ENCODE data around the gene HOXB8.

HOXB8 gene

DNA sequence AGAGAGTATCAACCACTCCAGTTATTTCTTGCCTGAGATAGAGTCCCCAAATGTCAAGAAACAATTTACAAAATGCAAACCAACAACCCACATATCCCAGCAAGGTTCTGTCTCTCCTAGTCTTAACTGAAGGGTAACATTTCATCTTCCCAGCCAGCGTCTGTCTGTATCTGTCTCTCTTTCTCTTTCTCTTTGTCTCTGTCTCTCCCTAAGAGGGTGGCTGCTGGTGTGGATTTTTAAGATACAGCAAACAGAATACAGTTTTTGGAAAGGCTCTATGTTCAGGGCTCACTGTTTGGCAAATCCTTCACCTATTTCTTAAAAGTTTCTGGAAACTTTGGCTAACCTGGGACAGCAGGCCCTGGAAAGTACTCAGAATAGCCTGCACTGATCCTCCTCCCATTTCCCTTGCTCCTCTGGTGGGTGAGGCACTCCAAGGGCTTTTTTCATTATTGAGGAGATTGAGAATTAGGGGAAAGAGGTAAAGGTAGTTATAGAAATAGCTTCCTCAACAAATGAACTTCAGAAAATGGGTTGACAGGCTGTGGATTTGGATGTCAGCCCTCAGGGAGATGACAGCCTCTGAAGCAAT lies 43.2 kb downstream of the HOXB8 start:
- no peak for DNase-seq (ENCODE audit: insufficient read length)
- no peak for FAIRE-seq

DNA sequence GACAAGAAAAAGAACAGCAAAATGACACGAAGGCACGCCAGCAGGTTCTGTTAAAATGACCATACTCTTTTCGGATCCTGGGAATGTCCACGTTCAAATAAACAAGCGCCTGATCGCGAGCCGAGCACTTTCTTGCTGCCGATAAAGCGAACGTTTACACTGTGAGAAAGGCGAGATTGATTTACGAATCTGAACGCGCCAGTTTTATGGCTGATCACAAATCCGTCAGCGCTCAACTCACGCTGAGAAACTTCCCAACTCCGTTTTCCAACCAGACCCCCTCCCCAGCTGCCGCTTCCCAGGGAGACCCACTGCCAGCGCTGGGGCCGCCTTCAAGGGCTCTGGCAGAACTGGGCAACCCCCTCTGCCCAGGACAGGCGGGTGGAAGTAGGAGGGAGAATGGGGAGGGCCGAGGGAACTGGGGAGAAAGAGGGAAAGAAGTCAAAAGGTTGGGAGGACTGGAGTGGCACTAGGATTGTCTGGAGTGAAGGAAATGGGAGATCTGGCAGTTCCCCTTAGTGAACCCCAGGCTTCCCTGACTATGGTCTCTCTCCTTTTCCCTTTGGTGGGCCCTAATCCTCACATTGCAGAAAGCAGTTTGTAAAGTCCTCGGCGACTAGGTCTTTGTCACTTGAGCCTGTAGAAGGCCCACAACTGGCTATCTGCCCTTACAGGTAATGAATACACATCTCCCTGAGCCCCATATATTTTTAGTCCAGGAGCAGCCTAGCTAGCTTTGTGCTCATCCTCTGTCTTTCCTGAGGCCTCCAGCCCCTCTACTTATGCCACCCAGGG lies 43.9 kb downstream of the HOXB8 start:
- no peak for TF ChIP-seq POLR2AphosphoS5 (IDR thresholded peaks at IDR 0.05; ENCODE audit: low read depth, low read length)
- no peak for TF ChIP-seq POLR2A (IDR thresholded peaks at IDR 0.05; ENCODE audit: low read depth, low read length)
- TF ChIP-seq TAF1 (IDR thresholded peaks at IDR 0.05; ENCODE audit: borderline replicate concordance, low read depth, low read length): no peak
- DNase-seq (ENCODE audit: insufficient read length): no peak
- no peak for FAIRE-seq

More for the DNA sequence above, 43.2 kb downstream of the HOXB8 start:
- no peak for TF ChIP-seq TAF1 (IDR thresholded peaks at IDR 0.05; ENCODE audit: borderline replicate concordance, low read depth, low read length)
- no peak for TF ChIP-seq POLR2A (IDR thresholded peaks at IDR 0.05; ENCODE audit: low read depth, low read length)
- no peak for TF ChIP-seq POLR2AphosphoS5 (IDR thresholded peaks at IDR 0.05; ENCODE audit: low read depth, low read length)

DNA sequence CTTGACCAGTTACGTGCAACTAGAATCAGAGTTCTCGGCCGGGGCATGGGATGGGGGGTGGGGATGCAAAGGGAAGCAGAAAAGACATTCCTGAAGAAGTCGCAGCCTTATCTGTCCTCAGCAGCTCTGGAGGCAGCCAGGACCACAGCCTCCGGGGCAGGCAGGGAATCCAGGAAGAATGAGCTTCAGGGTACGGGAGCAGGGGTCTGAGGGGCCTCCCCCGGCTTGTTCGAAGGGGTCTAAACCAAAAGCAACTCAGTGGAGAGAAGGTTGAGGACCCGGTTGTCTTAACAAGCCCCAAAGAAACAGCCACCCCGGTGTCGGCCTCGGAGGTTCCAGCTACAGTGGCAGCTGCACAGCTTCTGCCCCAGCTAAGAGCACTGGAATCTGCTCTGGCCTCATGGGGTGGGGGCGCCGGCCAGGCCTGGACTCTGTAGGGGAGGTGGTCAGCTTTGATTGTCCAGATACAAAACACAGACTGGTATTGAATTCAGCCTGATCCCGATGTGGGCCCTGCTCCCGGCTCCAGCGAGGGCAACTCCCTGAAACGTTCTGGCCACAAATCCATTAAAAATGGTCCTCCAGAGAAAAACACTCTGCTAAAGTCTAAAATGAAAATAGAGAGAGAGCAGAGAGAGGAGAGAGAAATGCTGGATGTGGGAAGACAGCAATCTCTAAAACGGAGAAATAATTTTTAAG lies 44.6 kb downstream of the HOXB8 start:
- FAIRE-seq (no peak), DNase-seq (ENCODE audit: insufficient read length) (no peak)
- TF ChIP-seq POLR2AphosphoS5 (IDR thresholded peaks at IDR 0.05; ENCODE audit: low read depth, low read length) (no peak), POLR2A (IDR thresholded peaks at IDR 0.05; ENCODE audit: low read depth, low read length) (no peak), TAF1 (IDR thresholded peaks at IDR 0.05; ENCODE audit: borderline replicate concordance, low read depth, low read length) (no peak)

DNA sequence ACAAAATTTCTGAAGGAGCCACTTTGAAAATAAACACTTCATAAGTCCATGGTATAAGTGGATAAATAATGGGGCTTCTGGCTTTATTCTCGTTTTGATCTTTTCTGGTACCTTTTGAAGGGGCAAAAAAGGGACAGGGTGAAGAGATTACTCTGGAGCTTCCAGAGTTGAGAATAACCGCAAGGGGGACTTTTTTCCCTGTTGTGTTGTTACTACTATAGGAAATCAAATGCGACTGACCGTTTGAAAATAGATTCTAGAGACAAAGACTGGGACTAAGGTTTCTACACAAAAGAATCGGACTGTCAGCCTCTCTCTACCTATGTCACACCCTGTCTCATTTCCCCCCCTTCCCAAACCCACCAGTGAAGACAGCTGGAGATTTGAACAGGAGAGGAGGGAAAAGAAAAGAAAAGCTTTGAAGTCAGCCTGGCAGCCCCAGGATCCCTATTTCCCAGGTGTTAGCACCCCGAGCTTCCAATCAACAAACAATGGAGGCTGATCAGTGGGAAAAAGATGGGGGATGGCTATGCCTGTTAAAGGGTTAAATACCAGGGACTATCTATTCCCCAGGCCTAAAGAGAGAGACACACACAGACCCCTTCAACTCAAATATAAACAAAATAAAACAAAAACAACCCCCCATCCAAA lies 45.3 kb downstream of the HOXB8 start:
- TF ChIP-seq POLR2AphosphoS5 (IDR thresholded peaks at IDR 0.05; ENCODE audit: low read depth, low read length) (no peak), TAF1 (IDR thresholded peaks at IDR 0.05; ENCODE audit: borderline replicate concordance, low read depth, low read length) (no peak)
- DNase-seq (ENCODE audit: insufficient read length): no peak
- FAIRE-seq: no peak

DNA sequence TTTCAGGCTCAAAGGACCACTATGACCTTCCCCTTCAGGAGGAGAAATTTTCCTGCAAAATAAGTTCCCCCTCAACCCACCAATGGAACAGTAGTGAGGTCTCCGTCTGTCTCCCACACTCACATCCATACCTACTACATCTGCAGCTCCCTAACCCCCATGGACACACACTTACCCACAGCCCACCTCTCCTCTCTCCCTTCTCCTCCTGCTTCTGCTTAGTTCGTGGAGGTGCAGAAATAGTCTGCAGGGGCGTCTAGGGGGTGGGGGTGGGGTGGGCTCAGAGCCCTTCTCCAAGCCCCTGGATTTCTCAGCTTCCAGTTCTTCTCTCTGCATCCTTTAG lies 45.9 kb downstream of the HOXB8 start:
- no peak for FAIRE-seq
- no peak for TF ChIP-seq TAF1 (IDR thresholded peaks at IDR 0.05; ENCODE audit: borderline replicate concordance, low read depth, low read length)
- no peak for TF ChIP-seq POLR2AphosphoS5 (IDR thresholded peaks at IDR 0.05; ENCODE audit: low read depth, low read length)
- TF ChIP-seq POLR2A (IDR thresholded peaks at IDR 0.05; ENCODE audit: low read depth, low read length): no peak
- DNase-seq (ENCODE audit: insufficient read length): no peak

DNA sequence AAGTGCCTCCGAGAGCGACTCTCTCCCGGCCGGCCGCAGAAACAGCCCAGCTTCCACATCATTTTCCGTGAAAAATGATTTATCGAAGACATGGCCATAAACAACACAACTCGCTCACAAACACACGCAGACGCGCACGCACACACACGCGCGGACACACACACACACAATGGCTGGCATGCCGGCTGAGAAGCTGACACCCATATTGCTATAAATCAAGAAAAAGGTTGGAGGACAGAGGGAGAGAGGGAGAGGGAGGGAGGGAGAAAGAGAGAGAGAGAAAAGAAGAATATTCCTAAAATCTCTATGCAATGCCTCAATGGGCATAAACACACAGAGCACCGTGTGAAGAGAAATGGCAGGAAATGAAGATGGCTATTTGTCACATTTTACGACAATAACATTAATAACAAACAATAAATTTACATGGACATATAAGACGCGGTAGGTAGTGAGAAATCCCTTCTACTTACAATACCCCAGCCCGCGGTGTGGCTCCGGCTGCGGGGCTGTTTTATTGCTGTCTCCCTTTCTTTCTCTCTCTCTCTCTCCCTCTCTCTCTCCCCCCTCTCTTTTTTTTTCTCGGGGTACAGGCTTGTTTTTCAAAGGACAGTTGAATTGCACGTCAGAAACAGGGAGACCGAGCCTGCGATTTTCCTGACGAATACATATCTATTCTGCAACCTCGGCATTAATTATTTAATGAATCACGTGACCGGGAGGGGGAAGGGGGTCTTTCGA lies 46.4 kb downstream of the HOXB8 start:
- TF ChIP-seq TAF1 (IDR thresholded peaks at IDR 0.05; ENCODE audit: borderline replicate concordance, low read depth, low read length) (no peak), POLR2A (IDR thresholded peaks at IDR 0.05; ENCODE audit: low read depth, low read length) (no peak), POLR2AphosphoS5 (IDR thresholded peaks at IDR 0.05; ENCODE audit: low read depth, low read length) (no peak)
- DNase-seq (ENCODE audit: insufficient read length): no peak
- no peak for FAIRE-seq

DNA sequence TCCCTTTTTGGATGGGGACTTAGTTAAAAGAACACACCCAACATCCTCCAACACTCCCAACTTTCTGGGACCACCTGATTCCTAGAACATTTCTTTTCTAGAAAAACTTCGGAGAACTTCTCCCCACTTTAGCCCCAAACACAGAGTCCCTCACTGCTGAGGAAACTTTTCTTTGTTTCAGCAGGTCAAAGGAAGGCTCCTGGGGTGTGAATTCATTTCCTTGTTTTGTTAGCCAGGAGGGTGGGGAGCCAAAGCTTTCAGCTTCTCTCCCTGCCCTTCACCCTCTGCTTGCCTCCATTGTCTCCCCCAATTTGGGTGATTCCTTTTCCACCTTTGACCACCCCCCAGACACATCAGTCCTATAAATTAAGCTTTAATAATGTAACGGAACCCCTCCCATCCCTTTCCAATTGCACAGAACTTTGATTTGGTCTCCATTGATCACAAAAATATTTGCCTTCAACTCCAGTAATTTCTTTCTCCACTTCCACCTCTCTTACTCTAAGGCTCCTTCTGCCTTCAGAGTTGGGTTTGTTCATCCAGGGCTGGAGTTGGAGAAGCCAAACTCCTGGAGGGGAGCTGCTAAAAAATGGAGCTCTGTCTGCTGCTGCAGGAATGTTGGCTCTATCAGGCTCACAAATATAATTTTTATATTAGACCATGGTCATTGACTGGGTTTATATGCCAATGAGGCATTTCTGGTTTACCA lies 47.3 kb downstream of the HOXB8 start:
- DNase-seq (ENCODE audit: insufficient read length): no peak
- TF ChIP-seq POLR2A (IDR thresholded peaks at IDR 0.05; ENCODE audit: low read depth, low read length) (no peak), TAF1 (IDR thresholded peaks at IDR 0.05; ENCODE audit: borderline replicate concordance, low read depth, low read length) (no peak), POLR2AphosphoS5 (IDR thresholded peaks at IDR 0.05; ENCODE audit: low read depth, low read length) (no peak)
- FAIRE-seq: no peak

DNA sequence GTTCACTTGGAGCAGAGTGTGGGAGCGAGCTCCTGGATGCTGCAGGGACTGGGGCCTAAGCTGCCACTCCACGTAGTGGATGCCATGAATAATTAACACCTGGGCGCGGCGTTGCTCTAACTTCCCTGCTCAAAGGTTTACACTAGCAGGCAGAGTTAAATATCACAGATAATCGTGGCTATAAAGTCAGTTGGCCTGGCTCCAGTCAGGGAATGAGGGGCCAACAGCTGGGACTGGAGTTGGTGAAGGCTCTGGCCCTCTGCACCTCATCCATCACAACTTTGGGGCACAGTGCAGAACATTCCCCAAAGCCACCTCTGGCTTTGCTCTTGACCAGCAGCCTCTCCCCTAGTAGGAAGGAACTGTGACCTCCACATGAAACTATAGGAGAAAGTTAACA lies 47.9 kb downstream of the HOXB8 start:
- no peak for TF ChIP-seq TAF1 (IDR thresholded peaks at IDR 0.05; ENCODE audit: borderline replicate concordance, low read depth, low read length)
- no peak for FAIRE-seq

DNA sequence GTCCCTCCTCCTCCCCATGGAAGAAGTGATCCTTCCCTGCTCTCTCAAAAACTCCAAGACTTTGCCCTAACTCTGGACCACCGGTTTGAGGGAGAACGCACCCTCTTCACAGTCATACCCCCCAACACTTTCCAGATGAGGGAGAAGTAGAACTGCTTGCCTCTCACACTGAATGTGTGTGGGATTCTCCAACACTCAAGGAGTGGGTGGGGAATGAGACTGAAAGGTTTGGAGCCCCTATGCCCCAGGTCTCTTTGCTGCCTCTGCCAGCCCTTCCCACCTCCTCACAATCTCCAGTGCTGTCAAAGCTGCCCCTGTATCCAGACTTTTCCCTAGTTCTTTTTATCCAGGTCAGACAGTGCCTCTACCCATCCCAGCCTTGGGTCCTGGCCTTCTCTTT lies 48.4 kb downstream of the HOXB8 start:
- DNase-seq (ENCODE audit: insufficient read length): no peak
- TF ChIP-seq POLR2AphosphoS5 (IDR thresholded peaks at IDR 0.05; ENCODE audit: low read depth, low read length) (no peak), POLR2A (IDR thresholded peaks at IDR 0.05; ENCODE audit: low read depth, low read length) (no peak), TAF1 (IDR thresholded peaks at IDR 0.05; ENCODE audit: borderline replicate concordance, low read depth, low read length) (no peak)
- no peak for FAIRE-seq

More for the DNA sequence above, 47.9 kb downstream of the HOXB8 start:
- no peak for DNase-seq (ENCODE audit: insufficient read length)

DNA sequence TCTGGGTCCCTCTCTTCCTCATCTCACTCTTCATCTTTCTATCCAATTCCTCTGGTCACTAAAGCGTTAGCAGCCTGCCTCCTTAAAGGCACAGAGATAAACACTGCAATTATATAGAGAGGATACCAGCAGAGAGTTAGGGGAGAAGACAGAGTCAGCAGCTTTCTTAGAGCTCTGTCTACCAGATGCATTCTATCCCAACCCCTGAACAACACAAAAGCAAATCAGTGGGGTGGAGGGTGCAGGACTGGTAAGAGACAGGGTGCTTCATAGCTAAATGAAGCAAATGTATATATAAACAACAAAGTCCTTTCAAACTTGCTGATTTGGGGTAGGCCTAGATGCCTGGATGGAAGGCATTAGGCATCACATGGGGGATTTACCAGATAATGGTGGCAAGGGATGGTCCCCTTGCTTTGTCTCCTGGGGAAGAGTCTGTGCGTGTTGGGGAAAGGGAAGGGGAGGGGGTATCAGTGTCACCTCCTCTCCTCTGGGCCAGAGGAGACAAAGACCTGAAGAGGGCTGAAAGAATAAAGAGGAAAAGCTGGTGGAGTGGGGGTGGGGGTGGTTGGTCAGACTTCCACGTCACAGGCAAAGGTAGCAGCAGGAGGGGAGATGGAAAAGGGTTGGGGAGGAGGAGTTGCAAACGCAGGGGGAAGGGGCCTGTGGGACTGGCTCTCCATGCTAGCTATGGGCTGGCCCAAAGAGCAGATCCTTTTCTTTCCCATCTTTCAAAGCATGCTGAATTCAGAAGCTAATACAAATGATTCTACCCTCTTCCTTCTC lies 49.0 kb downstream of the HOXB8 start:
- FAIRE-seq (no peak), DNase-seq (ENCODE audit: insufficient read length) (no peak)
- TF ChIP-seq TAF1 (IDR thresholded peaks at IDR 0.05; ENCODE audit: borderline replicate concordance, low read depth, low read length): no peak
- TF ChIP-seq POLR2A (IDR thresholded peaks at IDR 0.05; ENCODE audit: low read depth, low read length): no peak
- no peak for TF ChIP-seq POLR2AphosphoS5 (IDR thresholded peaks at IDR 0.05; ENCODE audit: low read depth, low read length)

All from GM12892 (cell line).